K562 (cell line): ENCODE results near the gene L3MBTL3. TPM values are rescaled to one million over a fixed set of nuclear protein-coding genes. Genes with fewer than 3 reads are reported as not detected.

ENCODE experiments used
- REST ChIP-seq, 2 experiments: fragments of 450-650 bp; formaldehyde crosslinking in 1 of 2; IDR thresholded peaks; 2 replicates each; pipeline versions ENCODE4 v1.4.0 to v1.6.1; 2014 to 2020; ENCODE audit warnings: mild to moderate bottlenecking in 2 of 2, borderline replicate concordance in 1 of 2, low read depth in 1 of 2
- polyA plus RNA-seq, 8 experiments: library from polyadenylated mRNA; depleted of rRNA in 4 of 8; stranded (reverse) in 5 of 8; unstranded in 3 of 8; fragments of >200 nt; fragmentation: Nextera tagmentation in 2 of 8; fragmentation: Illumina TruSeq in 1 of 8; extraction: Ambion mirVana in 2 of 8; extraction: Trizol in 1 of 8; gene quantifications; 2 replicates each; pipeline versions ENCODE4 v1.2.1 to v1.2.3, GENCODE V29; 2011 to 2014; ENCODE audit warnings: inconsistent platforms in 1 of 8, missing spikeins in 1 of 8
- total RNA-seq, 7 experiments: library from RNA; depleted of rRNA in 6 of 7; stranded (reverse); fragments of >200 nt in 6 of 7; fragmentation: Illumina TruSeq in 2 of 7; extraction: Trizol in 2 of 7; gene quantifications; 2 replicates each; pipeline versions ENCODE4 v1.2.1 to v1.2.3, GENCODE V29; 2011 to 2021; ENCODE audit warnings: low replicate concordance in 1 of 7

The L3MBTL3 gene
- total and polyA plus RNA-seq, 9 of the 15 experiments (the other 6 are each of a cell fraction or from before 2014, with no cell fraction given): 0.83 to 6.9 (median 5.4) TPM

DNA sequence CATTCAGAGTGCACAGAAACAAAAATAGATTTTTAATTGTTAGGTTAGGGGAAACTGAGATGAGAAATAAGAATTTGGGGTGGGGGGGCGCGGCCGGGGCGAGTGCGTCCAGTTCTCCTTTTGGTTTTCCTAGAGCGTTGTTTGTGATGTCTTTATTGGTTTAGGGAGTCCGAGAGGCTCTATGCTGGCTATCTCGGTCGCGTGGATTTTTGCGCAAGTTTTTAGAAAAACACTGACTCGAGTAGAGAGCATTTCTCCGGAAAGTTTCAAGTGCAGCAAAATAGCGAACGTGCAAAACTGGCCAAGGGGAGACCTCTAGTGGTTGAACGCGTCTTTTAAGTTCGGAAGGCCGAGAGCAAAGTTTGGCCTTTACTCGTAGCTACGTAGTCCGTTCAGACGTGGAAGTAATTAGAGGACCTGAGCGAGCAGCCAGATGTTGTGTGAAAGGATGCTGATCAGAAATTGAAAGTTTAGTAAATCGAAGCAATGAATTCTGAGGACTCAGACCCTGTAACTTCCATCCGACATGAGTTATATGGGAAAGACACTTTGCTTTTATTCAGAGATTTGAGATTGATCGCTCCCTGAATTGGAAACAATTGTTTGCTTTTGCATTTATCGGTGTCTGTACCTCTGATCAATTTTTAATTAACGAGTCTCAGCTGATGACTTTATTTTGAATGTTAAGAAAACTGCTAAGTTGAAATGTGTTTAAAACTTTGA lies 2.7 kb downstream of the L3MBTL3 start (continued):
- TF ChIP-seq REST (IDR thresholded peaks at IDR 0.05; ENCODE audit: borderline replicate concordance) (peak; percentile 59; the same call in 1 of the 2 replicates), REST (CRISPR knock-in tag; IDR thresholded peaks at IDR 0.05; ENCODE audit: low read depth) (no peak)
